GM13976 (cell line): ENCODE results near the gene PHLDA1.

ENCODE experiments used
- DNase-seq: peaks from one replicate; pipeline ENCODE4 v3.0.0; 2012; ENCODE audit warnings: low spot score
- in situ Hi-C: fragments of 300-500 bp; cut with MboI; formaldehyde crosslinking; loops from one replicate; pipeline ENCODE4 v1.12.0; 2022; ENCODE audit warnings: low sequenced_read_pairs, mixed read lengths, inconsistent platforms; ENCODE audit not compliant: unreplicated experiment
- TF ChIP-seq, protein P1 (sequence below): IDR thresholded peaks from 2 replicates; pipeline ENCODE4 v1.5.1; 2012; ENCODE audit warnings: borderline replicate concordance, mild to moderate bottlenecking; ENCODE audit not compliant: insufficient read depth; ENCODE audit errors: extremely low read depth, missing control alignments, control extremely low read depth

PHLDA1 gene

DNA sequence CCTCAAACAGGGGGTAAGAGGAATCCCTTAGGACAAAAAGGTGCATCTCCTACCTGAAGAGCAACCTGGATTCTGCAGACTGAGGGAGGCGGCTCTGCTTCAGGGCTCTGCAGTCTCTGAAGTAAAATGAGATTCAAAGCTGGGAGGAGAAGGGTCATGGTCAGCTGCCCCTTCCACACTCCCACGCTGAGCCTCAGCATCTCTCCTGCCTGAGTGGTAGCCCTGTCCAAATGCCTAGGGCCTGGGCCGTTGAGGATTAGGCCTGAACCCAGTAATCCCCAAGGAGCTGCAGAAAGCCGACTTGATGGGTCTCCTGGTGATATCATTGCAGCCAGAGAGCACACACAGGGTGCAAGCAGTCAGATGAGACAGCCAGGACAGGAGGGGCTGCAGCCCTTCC lies 18.9 kb downstream of the PHLDA1 start:
- TF ChIP-seq, protein P1, sequence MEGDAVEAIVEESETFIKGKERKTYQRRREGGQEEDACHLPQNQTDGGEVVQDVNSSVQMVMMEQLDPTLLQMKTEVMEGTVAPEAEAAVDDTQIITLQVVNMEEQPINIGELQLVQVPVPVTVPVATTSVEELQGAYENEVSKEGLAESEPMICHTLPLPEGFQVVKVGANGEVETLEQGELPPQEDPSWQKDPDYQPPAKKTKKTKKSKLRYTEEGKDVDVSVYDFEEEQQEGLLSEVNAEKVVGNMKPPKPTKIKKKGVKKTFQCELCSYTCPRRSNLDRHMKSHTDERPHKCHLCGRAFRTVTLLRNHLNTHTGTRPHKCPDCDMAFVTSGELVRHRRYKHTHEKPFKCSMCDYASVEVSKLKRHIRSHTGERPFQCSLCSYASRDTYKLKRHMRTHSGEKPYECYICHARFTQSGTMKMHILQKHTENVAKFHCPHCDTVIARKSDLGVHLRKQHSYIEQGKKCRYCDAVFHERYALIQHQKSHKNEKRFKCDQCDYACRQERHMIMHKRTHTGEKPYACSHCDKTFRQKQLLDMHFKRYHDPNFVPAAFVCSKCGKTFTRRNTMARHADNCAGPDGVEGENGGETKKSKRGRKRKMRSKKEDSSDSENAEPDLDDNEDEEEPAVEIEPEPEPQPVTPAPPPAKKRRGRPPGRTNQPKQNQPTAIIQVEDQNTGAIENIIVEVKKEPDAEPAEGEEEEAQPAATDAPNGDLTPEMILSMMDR: no peak
- no peak for DNase-seq
- in situ Hi-C loops: no loop called here

DNA sequence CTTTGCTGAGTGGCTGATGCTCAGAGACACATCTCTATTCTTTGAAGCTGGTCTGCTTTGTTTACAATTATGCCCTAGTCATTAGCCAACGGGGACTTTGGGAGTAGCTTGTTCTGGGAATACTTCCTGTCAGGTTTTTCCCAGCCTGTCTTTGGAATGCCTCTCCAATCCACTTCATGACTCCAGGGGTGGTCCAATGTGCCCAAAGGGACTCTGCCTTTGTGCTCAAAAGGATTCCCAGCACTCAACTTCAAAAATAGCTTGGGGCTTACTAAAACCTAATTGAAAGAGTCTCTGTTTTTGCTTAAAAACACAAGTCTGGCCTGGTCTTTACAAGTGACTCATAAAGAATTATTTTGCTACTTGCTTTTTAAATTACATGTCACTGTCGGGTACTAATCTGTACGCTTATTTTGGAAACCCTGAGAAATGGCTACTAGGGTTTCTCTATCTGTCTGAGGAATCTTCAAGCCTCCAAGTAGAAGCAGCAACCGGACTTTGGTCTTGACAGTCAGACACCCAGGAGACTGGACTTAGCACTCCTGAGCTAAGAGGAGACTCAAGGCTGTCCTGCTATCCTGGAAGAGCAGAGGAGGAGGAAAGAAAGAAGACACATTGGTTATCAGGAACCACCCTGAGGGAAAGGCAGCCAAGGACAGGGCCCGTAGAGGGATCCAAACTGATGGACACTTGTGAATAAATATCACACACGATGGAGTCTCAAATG lies 20.7 kb downstream of the PHLDA1 start:
- DNase-seq: no peak
- in situ Hi-C loops: no loop called here
- TF ChIP-seq, protein P1: no peak

DNA sequence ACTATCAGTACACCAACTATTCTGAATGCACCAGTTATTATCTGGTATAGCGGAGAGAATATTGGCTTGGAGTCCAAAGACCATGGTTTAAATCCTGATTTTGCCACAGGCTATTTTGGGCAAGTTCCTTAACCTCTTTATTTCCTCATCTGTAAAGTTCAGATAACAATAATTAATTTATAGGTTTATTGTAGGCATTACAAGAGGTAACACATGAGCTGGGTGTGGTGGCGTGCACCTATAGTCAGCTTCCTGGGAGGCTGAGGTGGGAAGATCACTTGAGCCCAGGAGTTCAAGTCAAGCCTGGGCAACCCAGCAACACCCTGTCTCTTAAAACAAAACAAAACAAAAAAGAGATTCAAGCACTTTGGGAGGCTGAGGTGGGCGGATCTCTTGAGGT lies 23.1 kb downstream of the PHLDA1 start:
- TF ChIP-seq, protein P1: no peak
- in situ Hi-C loops: no loop called here
- no peak for DNase-seq

DNA sequence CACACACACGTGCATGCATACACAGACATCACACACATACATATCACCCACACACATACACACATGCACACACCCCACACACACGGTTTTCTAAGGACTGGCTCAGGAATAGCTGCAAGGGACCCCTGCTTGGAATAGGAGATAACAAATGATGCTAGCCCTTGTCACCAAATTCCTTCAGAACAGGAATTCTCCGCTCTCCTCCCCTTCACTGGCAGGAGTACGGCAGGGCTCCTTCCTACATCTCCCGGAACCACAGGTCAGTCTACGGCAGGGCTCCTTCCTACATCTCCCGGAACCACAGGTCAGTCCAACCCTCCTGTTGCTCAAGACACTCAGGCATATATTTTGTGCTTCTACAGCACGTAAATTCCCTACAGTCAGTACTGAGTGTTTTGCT lies 23.9 kb downstream of the PHLDA1 start:
- in situ Hi-C loops: no loop called here
- TF ChIP-seq, protein P1: no peak
- DNase-seq: no peak

DNA sequence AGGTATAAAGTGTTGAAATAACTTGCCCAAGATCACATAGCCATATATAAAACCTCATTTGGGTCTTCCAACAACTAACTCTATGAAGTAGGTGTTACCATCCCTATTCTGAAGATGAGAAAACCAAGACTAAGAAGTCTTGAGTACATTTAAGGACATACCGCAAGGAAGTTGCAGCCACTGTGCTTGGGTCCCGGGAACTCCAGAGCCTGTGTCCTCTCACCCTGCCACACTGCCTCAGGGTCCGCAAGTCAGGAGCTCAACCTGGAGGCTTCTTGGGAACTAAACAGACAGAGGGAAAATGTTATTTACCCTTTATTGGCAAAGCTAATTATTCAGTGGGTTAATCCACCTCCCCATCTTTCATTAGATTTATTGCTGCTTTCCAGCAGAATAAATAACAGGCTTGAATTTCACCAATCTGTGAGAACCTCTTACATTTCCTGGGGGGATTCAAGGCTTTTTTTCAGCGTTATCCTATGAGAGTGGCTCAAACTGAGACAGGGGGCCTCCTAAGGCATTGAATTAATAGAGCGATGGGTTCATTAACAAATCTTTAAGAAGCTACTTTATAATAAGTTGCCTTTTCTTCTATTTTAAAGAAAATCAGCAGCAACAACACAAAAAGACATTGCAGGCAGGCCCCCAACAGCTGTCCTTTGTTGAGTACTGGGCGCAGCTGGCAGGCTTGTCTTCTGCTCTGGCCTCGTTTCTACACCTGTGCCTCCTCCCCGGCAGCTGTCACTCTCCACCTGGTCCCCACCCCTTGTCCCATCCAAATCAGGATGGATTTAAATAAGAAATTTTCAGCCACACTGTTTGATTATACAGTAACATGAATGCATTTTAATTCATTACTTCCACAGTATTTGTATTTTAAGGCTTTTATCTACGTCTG lies 25.3 kb downstream of the PHLDA1 start:
- no peak for DNase-seq
- TF ChIP-seq, protein P1: no peak
- in situ Hi-C loops: no loop called here

DNA sequence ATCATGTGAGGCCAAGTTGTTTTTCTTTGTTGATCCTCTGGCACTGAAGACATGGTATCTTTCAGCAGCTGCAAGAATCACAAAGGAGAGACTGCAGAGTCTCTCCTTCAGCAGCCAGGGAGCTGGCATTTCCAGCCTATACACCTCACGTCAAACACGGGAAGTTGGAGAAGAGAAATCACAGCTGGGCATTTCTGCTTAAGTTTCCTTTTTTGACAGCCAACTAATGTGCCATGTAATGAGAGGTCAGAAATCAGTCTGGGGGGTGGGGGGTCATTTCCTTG lies 28.3 kb downstream of the PHLDA1 start:
- TF ChIP-seq, protein P1: no peak
- no peak for DNase-seq
- in situ Hi-C loops: no loop called here
